HepG2 (cell line): ENCODE results near the gene RPS6KB2. TPM values are rescaled to one million over a fixed set of nuclear protein-coding genes. Genes with fewer than 3 reads are reported as not detected.

Source experiments
- CBX5 ChIP-seq: sonication (generic); formaldehyde crosslinking; IDR thresholded peaks from 2 replicates; pipeline ENCODE4 v1.4.0; 2020; ENCODE audit warnings: missing genetic modification reagents, borderline replicate concordance
- ESRRA ChIP-seq: sonication (generic); formaldehyde crosslinking; IDR thresholded peaks from 2 replicates; pipeline ENCODE4 v1.5.1; 2020; ENCODE audit warnings: mild to moderate bottlenecking, low read depth, missing genetic modification reagents
- ETV6 ChIP-seq: sonication (generic); formaldehyde crosslinking; conservative IDR thresholded peaks from 2 replicates; pipeline ENCODE4 v1.4.0; 2020; ENCODE audit warnings: missing genetic modification reagents
- HDAC1 ChIP-seq: sonication (generic); formaldehyde crosslinking; IDR thresholded peaks from 2 replicates; pipeline ENCODE4 v1.5.1; 2020; ENCODE audit warnings: mild to moderate bottlenecking, missing genetic modification reagents
- MXD1 ChIP-seq: sonication (generic); formaldehyde crosslinking; IDR thresholded peaks from 2 replicates; pipeline ENCODE4 v1.4.0; 2020; ENCODE audit warnings: mild to moderate bottlenecking, missing genetic modification reagents
- NONO ChIP-seq, 2 experiments: fragments of 450-650 bp in 1 of 2; sonication (generic) in 1 of 2; formaldehyde crosslinking in 1 of 2; IDR thresholded peaks in 1 of 2; conservative IDR thresholded peaks in 1 of 2; 2 replicates each; pipeline versions ENCODE4 v1.6.1 to v1.8.0; 2017 to 2022; ENCODE audit warnings: mild to moderate bottlenecking in 1 of 2, missing genetic modification reagents in 1 of 2, moderate library complexity in 1 of 2
- PAX8 ChIP-seq: sonication (generic); formaldehyde crosslinking; IDR thresholded peaks from 2 replicates; pipeline ENCODE4 v1.8.0; 2022; ENCODE audit warnings: mild to moderate bottlenecking, missing genetic modification reagents, borderline replicate concordance
- RAD21 ChIP-seq: fragments of 450-650 bp; formaldehyde crosslinking; IDR thresholded peaks from 2 replicates; pipeline ENCODE4 v1.5.0; 2020; ENCODE audit warnings: mild to moderate bottlenecking
- SMARCC2 ChIP-seq: fragments of 450-650 bp; IDR thresholded peaks from 2 replicates; pipeline ENCODE4 v1.6.1; 2017; ENCODE audit warnings: antibody characterized with exemption, mild to moderate bottlenecking
- SPEN ChIP-seq: sonication (generic); formaldehyde crosslinking; IDR thresholded peaks from 2 replicates; pipeline ENCODE4 v1.5.1; 2020; ENCODE audit warnings: low read depth, mild to moderate bottlenecking, missing genetic modification reagents
- SSRP1 ChIP-seq: IDR thresholded peaks from 2 replicates; pipeline ENCODE4 v1.6.1; 2016; ENCODE audit warnings: control low read depth
- YEATS2 ChIP-seq: sonication (generic); formaldehyde crosslinking; IDR thresholded peaks from 2 replicates; pipeline ENCODE4 v1.4.0; 2020; ENCODE audit warnings: missing genetic modification reagents, borderline replicate concordance
- ZFP36L2 ChIP-seq: sonication (generic); formaldehyde crosslinking; IDR thresholded peaks from 2 replicates; pipeline ENCODE4 v1.4.0; 2020; ENCODE audit warnings: missing genetic modification reagents
- ZFP37 ChIP-seq: sonication (generic); formaldehyde crosslinking; IDR thresholded peaks from 2 replicates; pipeline ENCODE4 v1.4.0; 2020; ENCODE audit warnings: missing genetic modification reagents, borderline replicate concordance
- ZMYM3 ChIP-seq: sonication (generic); formaldehyde crosslinking; IDR thresholded peaks from 2 replicates; pipeline ENCODE4 v1.5.1; 2020; ENCODE audit warnings: mild to moderate bottlenecking, missing genetic modification reagents
- ZNF382 ChIP-seq: sonication (generic); formaldehyde crosslinking; IDR thresholded peaks from 2 replicates; pipeline ENCODE4 v1.5.0; 2020; ENCODE audit warnings: missing genetic modification reagents, mild to moderate bottlenecking, borderline replicate concordance
- ZNF549 ChIP-seq: sonication (generic); formaldehyde crosslinking; IDR thresholded peaks from 2 replicates; pipeline ENCODE4 v1.5.0; 2020; ENCODE audit warnings: missing genetic modification reagents
- ZNF678 ChIP-seq: sonication (generic); formaldehyde crosslinking; IDR thresholded peaks from 2 replicates; pipeline ENCODE4 v1.4.0; 2020; ENCODE audit warnings: mild to moderate bottlenecking, missing genetic modification reagents
- ZNF7 ChIP-seq: IDR thresholded peaks from 2 replicates; pipeline ENCODE4 v1.6.1; 2016; ENCODE audit warnings: missing biosample characterization, missing genetic modification reagents
- ZNF761 ChIP-seq: sonication (generic); formaldehyde crosslinking; conservative IDR thresholded peaks from 2 replicates; pipeline ENCODE4 v1.4.0; 2020; ENCODE audit warnings: mild to moderate bottlenecking, missing genetic modification reagents
- ZSCAN21 ChIP-seq: sonication (generic); formaldehyde crosslinking; IDR thresholded peaks from 2 replicates; pipeline ENCODE4 v1.8.0; 2022; ENCODE audit warnings: mild to moderate bottlenecking, missing genetic modification reagents, moderate library complexity, borderline replicate concordance
- polyA plus RNA-seq, 8 experiments: library from polyadenylated mRNA; depleted of rRNA in 3 of 8; stranded (reverse) in 7 of 8; unstranded in 1 of 8; fragments of >200 nt; fragmentation: Illumina TruSeq in 4 of 8; extraction: Trizol in 4 of 8; gene quantifications; 2 replicates each; pipeline versions ENCODE4 v1.2.1 to v1.2.3, GENCODE V29; 2011 to 2016; ENCODE audit warnings: low read depth in 4 of 8, missing spikeins in 1 of 8, mixed read lengths in 1 of 8; ENCODE audit not compliant: insufficient read depth in 1 of 8
- total RNA-seq, 5 experiments: library from RNA; depleted of rRNA; stranded (reverse); fragments of >200 nt; fragmentation: Illumina TruSeq; extraction: Trizol; gene quantifications; 2 replicates each; pipeline ENCODE4 v1.2.3, GENCODE V29; 2016; ENCODE audit warnings: low read depth in 1 of 5
- TF ChIP-seq, protein P1 (sequence below), 2 experiments: sonication (generic) in 1 of 2; formaldehyde crosslinking in 1 of 2; IDR thresholded peaks; 2 replicates each; pipeline versions ENCODE4 v1.5.1 to v1.6.1; 2011 to 2020; ENCODE audit warnings: borderline replicate concordance in 1 of 2, low read depth in 1 of 2, low read length in 1 of 2, mild to moderate bottlenecking in 1 of 2, missing genetic modification reagents in 1 of 2, moderate library complexity in 1 of 2
- TF ChIP-seq, protein P2 (sequence below): sonication (generic); formaldehyde crosslinking; IDR thresholded peaks from 2 replicates; pipeline ENCODE4 v1.5.0; 2020; ENCODE audit warnings: missing genetic modification reagents
- TF ChIP-seq, protein P3 (sequence below): sonication (generic); formaldehyde crosslinking; IDR thresholded peaks from 2 replicates; pipeline ENCODE4 v1.4.0; 2020; ENCODE audit warnings: missing genetic modification reagents

RPS6KB2 gene
- total and polyA plus RNA-seq, 2 of the 13 experiments (the other 11 are each of a cell fraction or from before 2014, with no cell fraction given), result 52.9 to 54.8 TPM

DNA sequence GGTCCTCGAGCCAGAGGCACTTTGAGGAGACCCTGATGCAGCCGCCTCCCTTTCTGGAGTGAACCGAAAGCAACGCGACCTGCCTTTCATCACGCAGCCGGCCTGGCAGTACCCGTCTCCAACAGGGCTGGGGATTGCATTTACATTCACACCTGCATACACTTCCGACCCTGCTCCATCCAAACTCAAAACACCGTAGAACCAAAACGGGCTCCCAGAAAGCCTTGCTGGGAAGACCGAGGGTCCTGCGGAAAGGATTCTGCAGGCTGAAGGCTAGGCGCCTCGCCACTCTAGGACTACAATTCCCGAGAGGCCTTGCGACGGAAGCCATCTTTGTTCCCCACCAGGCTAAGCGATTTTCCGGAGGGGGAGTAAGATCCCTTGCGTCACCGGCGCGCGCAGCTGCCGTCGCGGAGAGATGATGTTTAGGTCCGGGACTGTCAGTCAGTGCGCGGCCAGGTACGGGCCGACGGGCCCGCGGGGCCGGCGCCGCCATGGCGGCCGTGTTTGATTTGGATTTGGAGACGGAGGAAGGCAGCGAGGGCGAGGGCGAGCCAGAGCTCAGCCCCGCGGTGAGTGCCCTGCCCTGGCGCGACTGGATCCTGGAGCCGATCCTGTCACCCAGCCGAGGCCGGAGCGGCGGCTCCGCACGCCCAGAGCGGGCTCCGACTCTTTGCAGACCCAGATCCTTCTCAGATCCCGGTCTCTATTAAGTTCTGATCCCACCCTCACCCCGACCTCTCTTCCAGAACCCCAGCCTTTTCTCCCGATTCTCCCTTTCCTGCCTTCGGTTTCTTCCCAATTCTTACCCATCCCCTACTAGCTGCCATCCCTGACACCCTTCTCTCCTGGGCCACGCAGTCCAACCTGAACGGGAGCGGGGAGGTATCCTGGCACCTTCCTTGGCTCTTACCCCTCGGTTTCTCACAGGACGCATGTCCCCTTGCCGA lies at the start of gene RPS6KB2 (continued):
- TF ChIP-seq ETV6 (no peak), SMARCC2 (no peak), ZNF761 (no peak), ZNF549 (CRISPR knock-in tag) (no peak), PAX8 (CRISPR knock-in tag) (no peak), ZFP36L2 (CRISPR knock-in tag) (0 out of 2 replicates have a peak, but pooled peaks have one; percentile 37), RAD21 (CRISPR knock-in tag) (no peak), HDAC1 (CRISPR knock-in tag) (peak; percentile 91), CBX5 (CRISPR knock-in tag) (peak; percentile 55; the same call in 1 of the 2 replicates), ZMYM3 (CRISPR knock-in tag) (peak; percentile 38; the same call in 1 of the 2 replicates), ZNF382 (CRISPR knock-in tag) (no peak), ZSCAN21 (CRISPR knock-in tag) (peak; percentile 70), ZNF678 (CRISPR knock-in tag) (no peak), YEATS2 (peak; percentile 97), SPEN (CRISPR knock-in tag) (peak; percentile 95), ZFP37 (0 out of 2 replicates have a peak, but pooled peaks have one; percentile 85), MXD1 (no peak), SSRP1 (no peak), ZNF7 (CRISPR knock-in tag) (no peak), NONO (IDR thresholded peaks at IDR 0.05) (no peak), NONO (CRISPR knock-in tag; conservative IDR thresholded peaks at IDR 0.05) (peak; percentile 82; the same call in 1 of the 2 replicates), ESRRA (CRISPR knock-in tag) (no peak)
- TF ChIP-seq, protein P1, sequence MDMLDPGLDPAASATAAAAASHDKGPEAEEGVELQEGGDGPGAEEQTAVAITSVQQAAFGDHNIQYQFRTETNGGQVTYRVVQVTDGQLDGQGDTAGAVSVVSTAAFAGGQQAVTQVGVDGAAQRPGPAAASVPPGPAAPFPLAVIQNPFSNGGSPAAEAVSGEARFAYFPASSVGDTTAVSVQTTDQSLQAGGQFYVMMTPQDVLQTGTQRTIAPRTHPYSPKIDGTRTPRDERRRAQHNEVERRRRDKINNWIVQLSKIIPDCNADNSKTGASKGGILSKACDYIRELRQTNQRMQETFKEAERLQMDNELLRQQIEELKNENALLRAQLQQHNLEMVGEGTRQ (IDR thresholded peaks at IDR 0.05; ENCODE audit: low read depth, low read length), result no peak
- TF ChIP-seq, protein P1 (CRISPR knock-in tag; IDR thresholded peaks at IDR 0.05; ENCODE audit: borderline replicate concordance), result no peak
- TF ChIP-seq, protein P2, sequence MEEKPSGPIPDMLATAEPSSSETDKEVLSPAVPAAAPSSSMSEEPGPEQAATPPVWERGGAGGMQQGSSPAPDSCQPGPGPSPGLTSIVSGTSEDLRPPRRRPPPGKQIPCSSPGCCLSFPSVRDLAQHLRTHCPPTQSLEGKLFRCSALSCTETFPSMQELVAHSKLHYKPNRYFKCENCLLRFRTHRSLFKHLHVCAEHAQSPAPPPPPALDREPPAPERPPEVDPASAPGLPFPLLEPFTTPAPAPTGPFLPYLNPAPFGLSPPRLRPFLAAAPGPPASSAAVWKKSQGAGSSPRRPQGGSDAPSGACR (CRISPR knock-in tag), result no peak
- TF ChIP-seq, protein P3, sequence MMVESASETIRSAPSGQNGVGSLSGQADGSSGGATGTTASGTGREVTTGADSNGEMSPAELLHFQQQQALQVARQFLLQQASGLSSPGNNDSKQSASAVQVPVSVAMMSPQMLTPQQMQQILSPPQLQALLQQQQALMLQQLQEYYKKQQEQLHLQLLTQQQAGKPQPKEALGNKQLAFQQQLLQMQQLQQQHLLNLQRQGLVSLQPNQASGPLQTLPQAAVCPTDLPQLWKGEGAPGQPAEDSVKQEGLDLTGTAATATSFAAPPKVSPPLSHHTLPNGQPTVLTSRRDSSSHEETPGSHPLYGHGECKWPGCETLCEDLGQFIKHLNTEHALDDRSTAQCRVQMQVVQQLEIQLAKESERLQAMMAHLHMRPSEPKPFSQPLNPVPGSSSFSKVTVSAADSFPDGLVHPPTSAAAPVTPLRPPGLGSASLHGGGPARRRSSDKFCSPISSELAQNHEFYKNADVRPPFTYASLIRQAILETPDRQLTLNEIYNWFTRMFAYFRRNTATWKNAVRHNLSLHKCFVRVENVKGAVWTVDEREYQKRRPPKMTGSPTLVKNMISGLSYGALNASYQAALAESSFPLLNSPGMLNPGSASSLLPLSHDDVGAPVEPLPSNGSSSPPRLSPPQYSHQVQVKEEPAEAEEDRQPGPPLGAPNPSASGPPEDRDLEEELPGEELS, result peak; percentile 73
